Measurements from ENCODE around the gene GALNT2.

- no peak for TF ChIP-seq EZH2phosphoT487 (IDR thresholded peaks at IDR 0.05; ENCODE audit: borderline replicate concordance)
- TF ChIP-seq, protein P1, sequence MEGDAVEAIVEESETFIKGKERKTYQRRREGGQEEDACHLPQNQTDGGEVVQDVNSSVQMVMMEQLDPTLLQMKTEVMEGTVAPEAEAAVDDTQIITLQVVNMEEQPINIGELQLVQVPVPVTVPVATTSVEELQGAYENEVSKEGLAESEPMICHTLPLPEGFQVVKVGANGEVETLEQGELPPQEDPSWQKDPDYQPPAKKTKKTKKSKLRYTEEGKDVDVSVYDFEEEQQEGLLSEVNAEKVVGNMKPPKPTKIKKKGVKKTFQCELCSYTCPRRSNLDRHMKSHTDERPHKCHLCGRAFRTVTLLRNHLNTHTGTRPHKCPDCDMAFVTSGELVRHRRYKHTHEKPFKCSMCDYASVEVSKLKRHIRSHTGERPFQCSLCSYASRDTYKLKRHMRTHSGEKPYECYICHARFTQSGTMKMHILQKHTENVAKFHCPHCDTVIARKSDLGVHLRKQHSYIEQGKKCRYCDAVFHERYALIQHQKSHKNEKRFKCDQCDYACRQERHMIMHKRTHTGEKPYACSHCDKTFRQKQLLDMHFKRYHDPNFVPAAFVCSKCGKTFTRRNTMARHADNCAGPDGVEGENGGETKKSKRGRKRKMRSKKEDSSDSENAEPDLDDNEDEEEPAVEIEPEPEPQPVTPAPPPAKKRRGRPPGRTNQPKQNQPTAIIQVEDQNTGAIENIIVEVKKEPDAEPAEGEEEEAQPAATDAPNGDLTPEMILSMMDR (conservative IDR thresholded peaks at IDR 0.05; ENCODE audit: low read length), result no peak
These were observed 28.9 kb downstream of the GALNT2 start for GRCh38 chr1:230095938-230096337.
